Activated naive CD4-positive, alpha-beta T cell treated with Interleukin-2 at 50 U/mL for 16 hours (primary cell): ENCODE results near the gene OR3A2.
"Not testable (repeated sequence)": the region's sequence is repeated elsewhere in the genome, so short reads cannot be mapped to it uniquely, and the experiment has no call there.

Source experiments
- DNase-seq: peaks from one replicate; pipeline ENCODE4 v3.0.0-alpha.2; 2020

Gene OR3A2

DNA sequence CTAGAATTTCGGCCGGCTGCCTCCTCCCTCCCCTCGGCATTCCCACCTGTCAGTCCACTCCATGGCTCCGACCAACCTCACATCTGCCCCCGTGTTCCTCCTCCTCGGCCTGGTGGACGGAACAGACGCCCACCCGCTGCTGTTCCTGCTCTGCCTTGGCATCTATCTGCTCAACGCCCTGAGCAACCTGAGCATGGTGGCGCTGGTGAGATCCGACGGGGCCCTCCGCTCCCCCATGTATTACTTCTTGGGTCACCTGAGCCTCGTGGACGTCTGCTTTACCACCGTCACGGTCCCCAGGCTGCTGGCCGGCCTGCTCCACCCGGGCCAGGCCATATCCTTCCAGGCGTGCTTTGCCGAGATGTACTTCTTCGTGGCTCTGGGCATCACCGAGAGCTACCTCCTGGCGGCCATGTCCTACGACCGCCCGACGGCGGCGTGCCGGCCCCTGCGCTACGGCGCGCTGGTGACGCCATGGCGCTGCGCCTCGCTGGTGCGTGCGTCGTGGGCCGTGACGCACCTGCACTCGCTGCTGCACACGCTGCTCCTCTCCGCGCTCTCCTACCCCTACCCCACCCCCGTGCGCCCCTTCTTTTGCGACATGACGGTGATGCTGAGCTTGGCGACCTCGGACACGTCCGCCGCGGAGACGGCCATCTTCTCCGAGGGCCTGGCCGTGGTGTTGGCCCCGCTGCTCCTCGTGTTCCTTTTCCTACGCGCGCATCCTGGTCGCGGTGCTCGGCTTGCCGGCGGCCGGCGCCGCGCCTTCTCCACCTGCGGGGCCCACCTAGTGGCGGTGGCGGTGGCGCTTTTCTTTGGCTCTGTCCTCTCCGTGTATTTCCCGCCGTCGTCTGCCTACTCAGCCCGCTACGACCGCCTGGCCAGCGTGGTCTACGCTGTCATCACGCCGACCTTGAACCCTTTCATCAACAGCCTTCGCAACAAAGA is at the start of gene OR3A2:
Gene OR3A2 (minus strand): TSS at position 440 of the 948 bp plus-strand sequence.
- DNase-seq: peak; percentile 52

DNA sequence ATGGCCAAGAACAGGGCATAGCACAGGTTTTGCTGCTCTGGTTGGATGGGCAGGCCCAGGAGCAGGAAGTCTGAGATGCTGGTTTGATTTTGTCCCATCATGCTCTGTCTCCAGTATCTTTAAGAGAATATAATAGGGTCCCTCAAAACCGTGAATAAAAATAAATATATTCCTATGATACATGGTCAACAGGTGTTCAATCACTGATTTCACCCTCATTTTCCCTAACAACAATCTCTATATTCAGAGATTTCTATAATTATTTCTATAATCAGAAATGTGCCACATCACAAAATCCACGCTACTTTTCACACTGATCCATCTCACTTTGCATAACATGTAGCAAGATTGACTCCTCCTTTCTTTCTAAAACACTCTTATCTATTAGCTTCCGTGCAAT is 47.6 kb upstream of the OR3A2 start, which contains the start of gene OR1E2:
Gene OR1E2 (minus strand): TSS at position 101 of the 400 bp plus-strand sequence. CDS start 0 bp downstream, at position 101.
- DNase-seq: no peak

DNA sequence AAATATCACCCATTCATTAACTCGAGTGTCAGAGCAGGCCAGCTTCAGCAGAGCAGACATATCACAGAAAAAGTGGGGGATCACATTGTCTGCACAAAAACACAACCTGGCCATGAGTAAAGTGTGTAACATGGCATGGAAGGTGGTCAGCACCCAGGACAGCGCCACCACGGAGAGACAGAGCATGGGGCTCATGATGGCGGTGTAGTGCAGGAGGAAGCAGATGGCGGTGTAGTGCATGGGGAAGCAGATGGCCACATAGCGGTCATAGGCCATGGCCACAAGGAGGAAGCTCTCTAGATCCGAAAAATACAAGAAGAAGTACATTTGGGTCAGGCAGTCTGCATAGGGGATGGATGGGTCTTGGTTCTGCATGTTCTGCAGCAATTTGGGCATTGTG is 47.1 kb upstream of the OR3A2 start:
- not testable (repeated sequence) for DNase-seq

DNA sequence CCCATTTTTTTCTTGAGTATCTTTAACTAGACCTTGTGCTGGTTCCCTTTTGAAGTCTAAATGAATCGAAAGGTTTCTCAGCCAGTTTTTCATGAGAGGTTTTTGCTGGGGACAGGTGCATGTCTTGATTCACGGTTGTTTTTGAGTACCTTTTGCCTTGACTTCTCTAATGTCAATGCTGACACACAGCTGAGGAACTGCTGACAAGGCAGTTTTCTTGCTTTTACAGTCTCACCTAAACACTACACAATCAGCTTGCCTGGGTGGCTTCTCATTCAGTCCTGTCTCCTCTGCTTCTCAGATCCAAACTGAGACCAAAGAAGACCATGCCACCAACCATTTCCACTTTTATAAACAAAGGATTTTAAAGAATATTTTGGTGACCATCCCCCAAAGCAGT is 32.1 kb upstream of the OR3A2 start:
- DNase-seq: no peak

DNA sequence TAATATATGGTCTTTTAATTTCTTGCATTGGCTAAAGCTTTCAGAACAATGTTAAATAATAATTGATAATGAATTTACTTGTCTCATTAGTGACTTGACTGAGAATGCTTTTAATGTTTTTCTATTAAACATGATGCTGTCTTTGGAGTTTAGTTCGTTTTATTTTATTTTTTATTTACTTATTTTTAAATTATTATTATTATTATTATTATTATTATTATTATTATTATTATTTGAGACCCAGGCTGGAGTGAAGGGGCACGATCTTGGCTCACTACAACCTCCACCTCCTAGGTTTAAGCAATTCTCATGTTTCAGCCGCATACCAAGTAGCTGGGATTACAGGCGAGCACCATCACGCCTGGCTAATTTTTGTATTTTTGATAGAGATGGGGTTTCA is 29.5 kb upstream of the OR3A2 start:
- DNase-seq: no peak

DNA sequence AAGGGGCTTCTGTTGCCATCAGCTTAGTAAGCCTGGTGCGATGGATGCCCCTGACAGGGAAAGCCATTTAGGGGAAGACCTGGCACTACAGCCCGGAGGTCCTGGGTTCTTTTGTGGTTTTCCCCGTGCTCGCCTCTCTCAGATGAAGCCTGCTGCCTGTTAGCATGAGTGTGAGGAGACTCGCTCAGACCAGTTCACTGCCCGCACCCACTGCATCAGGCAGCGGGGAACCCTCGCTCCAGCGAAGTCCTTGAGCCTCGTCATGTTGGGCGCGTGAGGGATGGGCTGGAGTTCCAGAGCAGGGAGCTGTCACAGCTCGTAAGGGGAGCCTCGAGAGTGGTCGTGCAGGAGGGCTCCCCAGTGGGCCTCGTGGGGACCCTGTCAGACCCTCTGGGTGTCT is 26.1 kb upstream of the OR3A2 start:
- not testable (repeated sequence) for DNase-seq

DNA sequence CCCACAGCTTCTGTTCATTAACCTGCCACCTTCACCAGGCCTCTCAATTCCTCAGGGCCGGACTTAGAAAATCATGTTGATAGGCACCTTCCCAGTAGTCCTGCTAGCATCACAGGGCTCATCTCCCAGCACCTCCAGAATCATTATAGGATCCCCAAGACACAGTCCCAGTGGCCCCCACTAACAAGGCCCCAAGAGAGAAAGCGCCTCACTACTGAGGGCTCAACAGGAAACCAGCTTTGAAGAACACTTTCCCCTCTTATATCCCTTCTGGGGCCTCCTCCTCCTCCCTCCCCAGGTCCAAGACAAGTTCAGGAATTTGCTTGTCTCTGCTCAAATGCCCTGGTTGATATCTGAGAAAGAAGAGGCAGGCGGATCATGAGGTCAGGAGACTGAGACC is 25.0 kb upstream of the OR3A2 start, which contains the start of gene OR3A3:
Gene OR3A3 (plus strand): TSS at position 301 of the 400 bp plus-strand sequence.
- no peak for DNase-seq

DNA sequence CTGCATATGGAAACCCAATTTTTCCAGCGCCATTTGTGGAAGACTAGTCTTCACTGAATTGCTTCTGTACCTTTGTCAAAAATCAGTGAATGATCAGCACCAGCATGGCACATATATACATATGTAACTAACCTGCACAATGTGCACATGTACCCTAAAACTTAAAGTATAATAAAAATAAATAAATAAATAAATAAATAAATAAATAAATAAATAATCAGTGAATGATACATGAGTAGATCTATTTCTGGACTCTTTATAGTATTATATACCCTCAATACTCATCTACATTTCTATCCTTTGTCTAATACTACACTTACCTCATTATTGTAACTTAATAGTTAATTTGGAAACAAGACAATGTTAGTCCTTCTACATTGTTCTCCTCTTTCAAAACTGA is 17.7 kb upstream of the OR3A2 start:
- DNase-seq: not testable (repeated sequence)

DNA sequence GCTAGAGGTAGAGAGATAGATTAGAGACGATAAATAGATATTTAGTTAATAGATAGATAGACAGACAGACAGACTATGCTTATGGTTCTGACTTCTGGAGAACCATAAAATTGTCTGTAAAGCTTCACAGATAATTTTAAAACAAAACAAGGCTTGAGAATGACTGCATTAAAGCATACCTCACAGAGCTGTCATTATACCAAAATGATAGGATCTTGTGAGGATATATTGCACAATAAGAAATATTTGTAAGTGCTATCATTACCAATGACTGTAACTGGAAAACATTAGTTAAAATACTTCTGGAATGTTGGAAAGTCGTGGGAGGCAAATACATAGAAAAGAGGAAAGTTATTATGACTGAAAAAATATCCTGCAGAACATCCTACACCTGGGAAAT is 15.7 kb upstream of the OR3A2 start:
- DNase-seq: no peak

DNA sequence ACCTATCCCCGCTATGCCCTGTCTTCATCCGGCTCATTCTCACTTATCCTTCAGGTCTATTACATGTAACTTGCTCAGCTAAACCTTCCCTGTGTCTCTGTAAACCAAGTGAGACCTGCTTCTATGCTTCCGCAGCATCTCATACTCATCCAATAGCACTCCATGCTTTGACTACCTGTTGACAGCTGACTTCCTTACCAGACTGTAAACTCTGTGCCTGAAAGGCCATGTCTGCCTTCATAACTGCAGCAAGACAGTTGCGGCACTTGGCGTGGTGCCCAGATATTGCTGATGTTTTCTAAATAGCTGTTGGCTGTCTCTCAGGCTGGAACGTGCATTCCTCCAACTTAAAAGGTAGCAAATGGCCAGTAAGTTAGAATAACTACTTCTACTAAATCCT is 13.9 kb upstream of the OR3A2 start:
- DNase-seq: no peak

DNA sequence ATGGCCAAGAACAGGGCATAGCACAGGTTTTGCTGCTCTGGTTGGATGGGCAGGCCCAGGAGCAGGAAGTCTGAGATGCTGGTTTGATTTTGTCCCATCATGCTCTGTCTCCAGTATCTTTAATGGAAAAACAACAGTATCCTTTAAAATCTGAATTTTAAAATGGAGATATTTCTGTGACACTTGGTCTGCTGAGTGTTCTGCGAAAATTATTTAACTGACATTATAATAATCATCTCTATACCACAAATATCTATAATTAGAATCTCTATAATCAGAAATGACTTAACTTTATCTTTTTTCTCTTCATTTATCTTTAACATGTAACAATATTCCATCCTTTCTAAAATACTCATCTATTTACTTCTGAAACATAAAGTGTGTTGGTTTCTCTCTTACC is 12.2 kb upstream of the OR3A2 start, which contains the start of gene OR1E1:
Gene OR1E1 (minus strand): TSS at position 101 of the 400 bp plus-strand sequence. CDS start 0 bp downstream, at position 101.
- no peak for DNase-seq

DNA sequence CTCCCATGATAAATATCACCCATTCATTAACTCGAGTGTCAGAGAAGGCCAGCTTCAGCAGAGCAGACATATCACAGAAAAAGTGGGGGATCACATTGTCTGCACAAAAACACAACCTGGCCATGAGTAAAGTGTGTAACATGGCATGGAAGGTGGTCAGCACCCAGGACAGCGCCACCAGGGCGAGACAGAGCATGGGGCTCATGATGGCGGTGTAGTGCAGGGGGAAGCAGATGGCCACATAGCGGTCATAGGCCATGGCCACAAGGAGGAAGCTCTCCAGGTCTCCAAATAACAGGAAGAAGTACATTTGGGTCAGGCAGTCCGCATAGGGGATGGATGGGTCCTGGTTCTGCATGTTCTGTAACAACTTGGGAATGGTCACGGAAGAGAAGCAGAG is 11.7 kb upstream of the OR3A2 start:
- not testable (repeated sequence) for DNase-seq

DNA sequence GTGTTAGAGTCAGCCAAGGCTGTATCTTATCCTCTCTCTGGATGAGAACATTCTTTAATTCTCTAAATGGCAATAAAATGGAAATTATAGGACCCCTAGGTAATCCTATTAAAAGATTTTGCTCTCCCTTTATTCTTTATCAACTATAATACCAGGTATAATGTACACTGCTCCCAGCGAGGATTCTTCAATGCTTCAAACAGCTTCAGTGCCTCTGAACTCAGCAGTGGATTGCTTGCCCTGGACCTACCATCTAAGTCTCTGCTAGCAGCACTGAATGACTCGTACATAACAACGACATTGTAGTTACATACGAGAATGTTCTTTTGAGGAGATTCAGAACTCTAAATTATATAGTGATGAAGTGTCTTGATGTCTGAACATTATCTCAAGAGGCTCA is 3.7 kb upstream of the OR3A2 start:
- no peak for DNase-seq

DNA sequence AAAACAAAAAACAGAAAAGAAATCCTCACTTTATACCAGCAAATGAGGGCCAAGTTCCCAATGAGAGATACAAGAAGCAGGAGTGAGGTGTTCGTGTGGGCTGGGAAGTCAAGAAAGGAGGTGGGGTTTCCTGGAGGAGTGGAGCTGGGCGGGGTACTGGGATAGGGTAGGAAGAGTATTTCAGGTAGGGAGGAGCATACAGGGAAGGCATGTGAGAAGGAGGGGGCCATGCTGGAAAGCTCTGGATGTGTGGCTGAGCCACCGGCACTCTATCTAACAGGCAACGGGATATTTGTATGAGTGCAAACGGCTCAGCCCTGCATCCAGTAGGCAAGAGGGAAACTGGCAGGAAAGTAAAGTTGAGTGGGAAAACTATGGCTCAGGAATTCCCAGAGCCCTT is 4.2 kb downstream of the OR3A2 start:
- DNase-seq: no peak

DNA sequence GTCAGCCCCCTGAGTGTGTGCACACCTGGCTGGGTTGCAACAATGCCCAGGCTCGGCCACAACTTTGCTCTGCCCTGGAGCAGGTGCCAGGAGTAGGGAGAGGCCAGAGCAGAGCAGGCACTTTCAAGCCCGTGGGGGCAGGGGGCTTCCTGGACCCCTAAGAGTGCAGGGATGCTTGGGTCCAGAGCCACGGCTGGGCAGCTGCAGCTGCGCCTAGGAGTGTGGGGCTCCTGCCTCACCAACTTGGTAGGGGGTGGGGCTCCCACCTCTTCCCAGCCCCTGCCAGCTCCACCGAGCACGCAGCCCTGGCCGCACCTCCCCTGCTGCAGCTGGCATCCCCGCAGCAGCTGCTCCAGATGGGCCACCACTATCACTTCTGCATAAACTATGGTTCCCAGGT is 7.8 kb downstream of the OR3A2 start:
- DNase-seq: no peak

DNA sequence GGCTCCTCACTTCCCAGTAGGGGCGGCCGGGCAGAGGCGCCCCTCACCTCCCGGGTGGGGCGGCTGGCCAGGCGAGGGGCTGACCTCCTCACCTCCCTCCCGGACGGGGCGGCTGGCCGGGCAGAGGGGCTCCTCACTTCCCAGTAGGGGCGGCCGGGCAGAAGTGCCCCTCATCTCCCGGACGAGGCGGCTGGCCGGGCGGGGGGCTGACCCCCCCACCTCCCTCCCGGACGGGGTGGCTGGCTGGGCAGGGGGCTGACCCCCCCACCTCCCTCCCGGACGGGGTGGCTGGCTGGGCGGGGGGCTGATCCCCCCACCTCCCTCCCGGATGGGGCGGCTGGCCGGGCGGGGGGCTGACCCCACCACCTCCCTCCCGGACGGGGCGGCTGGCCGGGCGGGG is 14.9 kb downstream of the OR3A2 start:
- DNase-seq: not testable (repeated sequence)

DNA sequence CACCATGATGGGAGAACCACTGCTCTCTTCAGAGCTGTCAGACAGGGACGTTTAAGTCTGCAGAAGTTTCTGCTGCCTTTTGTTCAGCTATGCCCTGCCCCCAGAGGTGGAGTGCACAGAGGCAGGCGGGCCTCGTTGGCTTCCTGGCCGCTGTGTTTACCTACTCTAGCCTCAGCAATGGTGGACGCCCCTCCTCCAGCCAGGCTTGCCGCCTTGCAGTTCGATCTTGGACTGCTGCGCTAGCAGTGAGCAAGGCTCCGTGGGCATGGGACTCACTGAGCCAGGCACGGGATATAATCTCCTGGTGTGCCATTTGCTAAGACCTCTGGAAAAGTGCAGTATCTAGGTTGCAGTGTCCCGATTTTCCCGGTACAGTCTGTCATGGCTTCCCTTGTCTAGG is 43.3 kb downstream of the OR3A2 start:
- not testable (repeated sequence) for DNase-seq

DNA sequence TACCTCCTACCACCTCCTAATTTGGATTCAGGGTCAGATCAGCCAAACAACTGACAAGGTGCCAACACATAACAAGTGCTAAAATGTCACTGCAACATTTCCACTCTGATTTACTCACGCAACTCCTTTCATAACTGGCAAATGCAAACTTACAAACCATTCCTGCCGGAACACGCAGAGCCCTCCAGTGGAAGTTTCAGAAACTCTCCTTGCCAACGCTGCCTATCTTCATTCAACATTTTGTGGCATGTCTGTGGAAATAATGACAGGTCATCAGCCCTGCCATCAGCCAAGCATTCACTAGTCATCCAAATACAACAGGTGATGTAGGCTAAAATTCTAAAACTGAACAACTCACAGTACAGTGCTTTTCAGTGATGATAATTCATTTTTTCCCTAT is 50.2 kb downstream of the OR3A2 start:
- no peak for DNase-seq

DNA sequence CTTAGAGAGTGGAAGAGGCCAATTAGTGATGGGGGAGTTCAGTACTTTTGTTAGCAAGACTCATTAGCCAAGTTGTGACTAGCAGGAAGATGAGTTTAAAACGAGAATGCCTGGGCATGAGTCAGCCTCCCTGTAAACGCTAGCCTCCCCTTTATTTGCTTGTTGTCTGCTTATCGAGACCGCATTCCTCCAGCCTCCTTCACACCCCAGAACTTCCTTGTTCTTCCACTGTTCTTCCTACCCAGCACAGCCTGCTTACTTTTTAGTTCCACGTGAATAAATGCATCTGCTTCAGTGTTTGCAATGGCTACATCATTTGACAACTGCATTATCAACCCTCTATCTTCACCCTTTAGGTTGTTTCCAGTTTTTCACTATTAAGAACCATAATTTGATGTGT is 67.8 kb downstream of the OR3A2 start:
- no peak for DNase-seq

DNA sequence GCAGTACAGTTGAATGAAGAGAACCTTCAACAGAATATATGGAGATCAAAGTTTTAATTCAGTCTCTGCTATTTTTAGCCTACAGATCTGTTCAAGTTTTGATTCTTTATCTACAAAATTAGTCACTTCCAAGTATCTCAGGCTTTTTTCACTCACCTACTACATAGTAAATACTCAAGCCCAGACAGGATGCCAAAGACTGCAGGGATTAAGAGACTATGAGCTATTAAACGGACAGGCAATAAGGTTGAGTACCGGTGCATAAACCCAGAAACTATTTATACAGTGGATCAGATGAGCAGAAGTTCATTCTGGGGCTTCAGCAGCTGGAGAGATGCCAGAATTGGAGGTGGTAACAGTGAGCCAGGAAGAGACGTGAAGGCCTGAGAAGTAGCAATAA is 69.3 kb downstream of the OR3A2 start:
- DNase-seq: no peak

DNA sequence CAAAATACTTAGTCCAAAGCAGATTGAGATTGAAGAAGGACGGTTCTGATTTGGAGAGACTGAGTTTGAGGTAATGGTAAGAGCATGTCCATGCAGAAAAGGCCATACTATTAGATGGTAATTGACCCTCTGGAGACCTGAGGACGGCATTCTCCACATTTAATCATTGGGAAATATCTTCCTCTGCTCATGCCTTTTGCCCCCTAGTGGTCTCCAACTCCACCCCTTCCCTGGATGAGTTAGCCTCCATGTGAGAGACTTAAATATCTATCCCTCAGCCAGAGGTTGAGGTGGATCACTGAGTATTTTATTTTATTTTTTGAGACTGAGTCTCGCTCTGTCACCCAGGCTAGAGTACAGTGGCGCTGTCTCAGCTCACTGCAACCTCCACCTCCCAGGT is 77.5 kb downstream of the OR3A2 start:
- DNase-seq: no peak

DNA sequence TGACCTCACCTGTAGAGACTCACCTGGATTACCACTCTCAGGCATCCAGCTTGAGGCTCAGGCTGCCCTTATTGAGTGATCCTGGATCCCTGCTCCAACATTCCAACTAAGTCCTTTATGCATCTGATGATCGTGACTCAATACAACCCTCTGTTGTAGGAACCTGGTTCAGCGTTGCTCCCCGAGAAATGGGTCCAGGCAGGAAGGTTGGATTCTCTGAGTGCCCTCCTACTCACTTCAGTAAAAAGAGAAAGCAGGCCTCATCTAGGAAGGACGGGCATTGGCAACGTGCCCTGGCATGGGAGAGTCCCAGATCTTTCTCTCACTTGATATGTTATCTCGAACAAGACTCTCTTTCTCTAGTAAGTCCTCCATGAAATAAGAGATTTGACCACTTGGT is 87.8 kb downstream of the OR3A2 start, which contains the start of gene OR3A1:
Gene OR3A1 (minus strand): TSS at position 101 of the 400 bp plus-strand sequence. CDS start 5,778 bp downstream, outside the sequence.
- DNase-seq: no peak

DNA sequence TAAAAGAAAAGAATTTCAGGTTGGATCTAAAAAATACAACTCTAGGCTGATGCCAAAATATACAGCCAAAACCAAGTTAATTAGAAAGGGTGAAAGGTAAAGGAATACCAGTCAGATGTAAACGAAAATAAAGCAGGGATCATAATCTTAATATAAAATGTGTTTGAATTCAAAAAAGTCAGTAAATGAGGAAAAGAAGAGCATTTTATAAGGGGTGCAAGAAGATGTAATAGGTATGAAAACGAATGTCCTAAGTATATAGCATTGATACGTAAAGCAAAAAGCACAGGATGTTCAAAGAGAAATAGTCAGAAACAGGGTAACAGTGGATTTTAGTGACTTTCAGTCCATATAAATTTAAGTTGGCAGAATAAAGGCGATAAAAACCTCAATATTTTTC is 90.5 kb downstream of the OR3A2 start:
- DNase-seq: no peak

DNA sequence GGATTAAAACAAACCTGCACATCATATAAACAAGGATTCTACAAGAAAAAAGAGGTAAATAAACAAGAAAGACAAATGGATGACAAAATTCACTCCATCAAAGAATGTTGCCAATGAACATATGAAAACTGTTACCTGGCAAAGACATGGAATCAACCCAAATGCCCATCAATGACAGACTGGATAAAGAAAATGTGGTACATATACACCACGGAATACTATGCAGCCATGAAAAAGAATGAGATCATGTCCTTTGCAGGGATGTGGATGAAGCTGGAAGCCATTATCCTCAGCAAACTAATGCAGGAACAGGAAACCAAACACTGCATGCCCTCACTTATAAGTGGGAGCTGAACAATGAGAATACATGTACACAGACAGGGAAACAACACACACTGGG is 92.6 kb downstream of the OR3A2 start:
- not testable (repeated sequence) for DNase-seq
